ENCODE data around the gene CCDC184.

Gene CCDC184

GRCh38 chr12:48164451-48164850 lies 19.0 kb upstream of the CCDC184 start:
- Histone ChIP-seq H3K9me2 (ENCODE audit: low read depth, low read length) (no peaks in the 10 kb centered on the region), H3K27ac (ENCODE audit: low read depth, low read length, poor library complexity, severe bottlenecking) (no peak overlapping the region), H3K4me2 (ENCODE audit: low read length) (no peak overlapping the region), H4K20me1 (ENCODE audit: insufficient read depth, low read length) (no peaks in the 10 kb centered on the region), H3K9me3 (ENCODE audit: low read length) (no peaks in the 10 kb centered on the region), H3K4me1 (ENCODE audit: insufficient read depth, low read length, severe bottlenecking) (peaks cover 12% of the 10 kb centered on the region), H3K9ac (ENCODE audit: low read length) (no peak overlapping the region), H3K4me3 (ENCODE audit: low read depth, low read length, poor library complexity, severe bottlenecking) (no peak overlapping the region), H2AFZ (ENCODE audit: low read length) (no peak overlapping the region), H3K36me3 (ENCODE audit: insufficient read depth, low read length) (no peaks in the 10 kb centered on the region), H3K79me2 (ENCODE audit: insufficient read depth, low read length) (no peaks in the 10 kb centered on the region), H3K27me3 (ENCODE audit: insufficient read depth, low read length) (no peaks in the 10 kb centered on the region), H3F3A (ENCODE audit: insufficient read depth, low read length) (no peaks in the 10 kb centered on the region)
- TF ChIP-seq EZH2 (IDR thresholded peaks at IDR 0.05; ENCODE audit: borderline replicate concordance, low read length) (no peak), CTCF (IDR thresholded peaks at IDR 0.05; ENCODE audit: low read length) (no peak)

- Histone ChIP-seq H3K9ac (ENCODE audit: low read length) (no peak overlapping the region), H3K4me3 (ENCODE audit: low read depth, low read length, poor library complexity, severe bottlenecking) (no peak overlapping the region), H4K20me1 (ENCODE audit: insufficient read depth, low read length) (no peaks in the 10 kb centered on the region), H3K27ac (ENCODE audit: low read depth, low read length, poor library complexity, severe bottlenecking) (no peak overlapping the region), H3K79me2 (ENCODE audit: insufficient read depth, low read length) (no peaks in the 10 kb centered on the region), H3K9me3 (ENCODE audit: low read length) (no peaks in the 10 kb centered on the region), H3K9me2 (ENCODE audit: low read depth, low read length) (no peaks in the 10 kb centered on the region), H3F3A (ENCODE audit: insufficient read depth, low read length) (no peaks in the 10 kb centered on the region), H3K4me2 (ENCODE audit: low read length) (no peak overlapping the region), H3K27me3 (ENCODE audit: insufficient read depth, low read length) (no peaks in the 10 kb centered on the region), H3K4me1 (ENCODE audit: insufficient read depth, low read length, severe bottlenecking) (peaks cover 8% of the 10 kb centered on the region), H2AFZ (ENCODE audit: low read length) (no peak overlapping the region), H3K36me3 (ENCODE audit: insufficient read depth, low read length) (no peaks in the 10 kb centered on the region)
- TF ChIP-seq EZH2 (IDR thresholded peaks at IDR 0.05; ENCODE audit: borderline replicate concordance, low read length) (no peak), CTCF (IDR thresholded peaks at IDR 0.05; ENCODE audit: low read length) (peak; percentile 96)
Measured at GRCh38 chr12:48165089-48165981, 18.1 kb upstream of the CCDC184 start.

- Histone ChIP-seq H3K9ac (ENCODE audit: low read length) (no peak overlapping the region), H3K27me3 (ENCODE audit: insufficient read depth, low read length) (no peaks in the 10 kb centered on the region), H3K36me3 (ENCODE audit: insufficient read depth, low read length) (no peaks in the 10 kb centered on the region), H2AFZ (ENCODE audit: low read length) (no peak overlapping the region), H3K4me2 (ENCODE audit: low read length) (no peak overlapping the region), H3K79me2 (ENCODE audit: insufficient read depth, low read length) (no peaks in the 10 kb centered on the region), H3K4me1 (ENCODE audit: insufficient read depth, low read length, severe bottlenecking) (no peaks in the 10 kb centered on the region), H3F3A (ENCODE audit: insufficient read depth, low read length) (no peaks in the 10 kb centered on the region), H3K27ac (ENCODE audit: low read depth, low read length, poor library complexity, severe bottlenecking) (no peak overlapping the region), H3K4me3 (ENCODE audit: low read depth, low read length, poor library complexity, severe bottlenecking) (no peak overlapping the region), H4K20me1 (ENCODE audit: insufficient read depth, low read length) (no peaks in the 10 kb centered on the region), H3K9me3 (ENCODE audit: low read length) (no peaks in the 10 kb centered on the region), H3K9me2 (ENCODE audit: low read depth, low read length) (no peaks in the 10 kb centered on the region)
- TF ChIP-seq EZH2 (IDR thresholded peaks at IDR 0.05; ENCODE audit: borderline replicate concordance, low read length) (no peak), CTCF (IDR thresholded peaks at IDR 0.05; ENCODE audit: low read length) (no peak)
Measured at GRCh38 chr12:48169011-48169410, 14.4 kb upstream of the CCDC184 start.
